ENCODE results near the gene COL11A1.
"Not testable (repeated sequence)": the region's sequence is repeated elsewhere in the genome, so short reads cannot be mapped to it uniquely, and the experiment has no call there.

COL11A1 gene

GRCh38 chr1:102826706-102827105, 281.6 kb downstream of the COL11A1 start:
- DNase-seq: not testable (repeated sequence)

All from CD4-positive, alpha-beta T cell treated with Interleukin-12 subunit alpha and Interleukin-12 subunit beta, for 1 hour (primary cell).